Measurements from ENCODE around the gene GPR52. TPM values are rescaled to one million over a fixed set of nuclear protein-coding genes. Genes with fewer than 3 reads are reported as not detected.
"Not testable (repeated sequence)": the region's sequence is repeated elsewhere in the genome, so short reads cannot be mapped to it uniquely, and the experiment has no call there.

Gene GPR52
- total and polyA plus RNA-seq, 4 donors: 0.05 to 7.3 (median 1.4) TPM

- H3K27ac ChIP-seq (ENCODE audit: low read depth in 1 of 2, low read length in 1 of 2): no peak overlapping the region
- no peaks in the 10 kb centered on the region for H3K36me3 ChIP-seq (ENCODE audit: control insufficient read depth in 4 of 4, insufficient read depth in 4 of 4, low read length in 4 of 4)
- TF ChIP-seq, protein P1, sequence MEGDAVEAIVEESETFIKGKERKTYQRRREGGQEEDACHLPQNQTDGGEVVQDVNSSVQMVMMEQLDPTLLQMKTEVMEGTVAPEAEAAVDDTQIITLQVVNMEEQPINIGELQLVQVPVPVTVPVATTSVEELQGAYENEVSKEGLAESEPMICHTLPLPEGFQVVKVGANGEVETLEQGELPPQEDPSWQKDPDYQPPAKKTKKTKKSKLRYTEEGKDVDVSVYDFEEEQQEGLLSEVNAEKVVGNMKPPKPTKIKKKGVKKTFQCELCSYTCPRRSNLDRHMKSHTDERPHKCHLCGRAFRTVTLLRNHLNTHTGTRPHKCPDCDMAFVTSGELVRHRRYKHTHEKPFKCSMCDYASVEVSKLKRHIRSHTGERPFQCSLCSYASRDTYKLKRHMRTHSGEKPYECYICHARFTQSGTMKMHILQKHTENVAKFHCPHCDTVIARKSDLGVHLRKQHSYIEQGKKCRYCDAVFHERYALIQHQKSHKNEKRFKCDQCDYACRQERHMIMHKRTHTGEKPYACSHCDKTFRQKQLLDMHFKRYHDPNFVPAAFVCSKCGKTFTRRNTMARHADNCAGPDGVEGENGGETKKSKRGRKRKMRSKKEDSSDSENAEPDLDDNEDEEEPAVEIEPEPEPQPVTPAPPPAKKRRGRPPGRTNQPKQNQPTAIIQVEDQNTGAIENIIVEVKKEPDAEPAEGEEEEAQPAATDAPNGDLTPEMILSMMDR (IDR thresholded peaks at IDR 0.05; ENCODE audit: control extremely low read depth, extremely low read depth): no peak
- H3K4me1 ChIP-seq (ENCODE audit: control insufficient read depth in 5 of 5, insufficient read depth in 5 of 5, low read length in 5 of 5): peaks cover 0 to 4% (median 0%) of the 10 kb centered on the region in 5 donors
- no peak for ATAC-seq (ENCODE audit: insufficient read depth, low FRiP score)
- H3K9ac ChIP-seq (ENCODE audit: insufficient read depth in 1 of 2, low read length in 2 of 2): no peak overlapping the region
- H3K9me3 ChIP-seq (ENCODE audit: control insufficient read depth in 4 of 4, insufficient read depth in 3 of 4, low read length in 3 of 4): no peaks in the 10 kb centered on the region
- 67 to 74% methylated on average over 2 of the region's 2 CpGs for WGBS, 2 donors
- H3K27me3 ChIP-seq (ENCODE audit: control insufficient read depth in 3 of 3, insufficient read depth in 3 of 3, low read length in 2 of 3): no peaks in the 10 kb centered on the region
- no peak for DNase-seq
- H3K4me3 ChIP-seq: no peak overlapping the region
Measured at GRCh38 chr1:174408146-174408545, 39.6 kb upstream of the GPR52 start.

DNA sequence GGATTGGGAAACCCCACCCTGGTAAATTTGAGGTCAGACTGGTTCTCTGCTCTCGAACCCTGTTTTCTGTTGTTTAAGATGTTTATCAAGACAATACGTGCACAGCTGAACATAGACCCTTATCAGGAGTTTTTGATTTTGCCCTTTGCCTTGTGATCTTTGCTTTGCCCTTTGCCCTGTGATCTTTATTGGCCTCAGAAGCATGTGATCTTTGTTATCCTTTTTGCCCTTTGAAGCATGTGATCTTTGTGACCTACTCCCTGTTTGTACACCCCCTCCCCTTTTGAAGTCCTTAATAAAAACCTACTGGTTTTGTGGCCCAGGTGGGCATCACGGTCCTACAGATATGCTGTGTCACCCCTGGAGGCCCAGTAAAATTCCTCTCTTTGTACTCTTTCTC is 38.0 kb upstream of the GPR52 start:
- not testable (repeated sequence) for ATAC-seq (ENCODE audit: insufficient read depth, low FRiP score)
- 94 to 96% methylated on average over 3 of the region's 3 CpGs for WGBS, 2 donors

DNA sequence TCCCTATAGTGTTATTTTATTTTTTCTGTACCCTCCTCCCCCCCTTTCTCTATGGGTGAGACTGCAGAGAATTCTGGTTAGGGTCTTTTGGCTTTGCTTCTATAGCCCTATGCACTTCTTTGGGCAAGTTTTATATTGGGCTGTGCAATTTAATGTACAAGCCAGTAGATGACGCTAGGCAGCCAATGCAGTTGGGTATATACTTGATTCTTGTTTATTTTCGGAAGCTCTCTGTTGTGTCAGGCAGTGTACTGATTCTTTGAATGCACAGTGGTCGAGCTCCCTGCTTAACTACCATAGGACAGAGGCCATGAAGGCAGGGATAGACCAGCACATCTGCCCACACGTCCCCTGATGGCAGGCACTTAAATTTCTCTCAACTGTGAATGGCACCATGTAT is 34.1 kb upstream of the GPR52 start:
- Histone ChIP-seq H3K4me1 (ENCODE audit: control insufficient read depth in 5 of 5, insufficient read depth in 5 of 5, low read length in 5 of 5) (no peaks in the 10 kb centered on the region), H3K9ac (ENCODE audit: insufficient read depth in 1 of 2, low read length in 2 of 2) (no peak overlapping the region), H3K9me3 (ENCODE audit: control insufficient read depth in 4 of 4, insufficient read depth in 3 of 4, low read length in 3 of 4) (no peaks in the 10 kb centered on the region), H3K36me3 (ENCODE audit: control insufficient read depth in 4 of 4, insufficient read depth in 4 of 4, low read length in 4 of 4) (no peaks in the 10 kb centered on the region), H3K27me3 (ENCODE audit: control insufficient read depth in 3 of 3, insufficient read depth in 3 of 3, low read length in 2 of 3) (no peaks in the 10 kb centered on the region), H3K27ac (ENCODE audit: low read depth in 1 of 2, low read length in 1 of 2) (no peak overlapping the region), H3K4me3 (no peak overlapping the region)
- WGBS, 2 donors: 84 to 91% methylated on average over 4 of the region's 4 CpGs
- no peak for DNase-seq
- TF ChIP-seq, protein P1 (IDR thresholded peaks at IDR 0.05; ENCODE audit: control extremely low read depth, extremely low read depth): no peak
- ATAC-seq (ENCODE audit: insufficient read depth, low FRiP score): no peak

More for the DNA sequence above, 38.0 kb upstream of the GPR52 start:
- not testable (repeated sequence) for H3K9me3 ChIP-seq (ENCODE audit: control insufficient read depth in 4 of 4, insufficient read depth in 3 of 4, low read length in 3 of 4); DNase-seq; H3K27ac ChIP-seq (ENCODE audit: low read depth in 1 of 2, low read length in 1 of 2); H3K4me1 ChIP-seq (ENCODE audit: control insufficient read depth in 5 of 5, insufficient read depth in 5 of 5, low read length in 5 of 5); H3K36me3 ChIP-seq (ENCODE audit: control insufficient read depth in 4 of 4, insufficient read depth in 4 of 4, low read length in 4 of 4); H3K9ac ChIP-seq (ENCODE audit: insufficient read depth in 1 of 2, low read length in 2 of 2); H3K27me3 ChIP-seq (ENCODE audit: control insufficient read depth in 3 of 3, insufficient read depth in 3 of 3, low read length in 2 of 3); H3K4me3 ChIP-seq

DNA sequence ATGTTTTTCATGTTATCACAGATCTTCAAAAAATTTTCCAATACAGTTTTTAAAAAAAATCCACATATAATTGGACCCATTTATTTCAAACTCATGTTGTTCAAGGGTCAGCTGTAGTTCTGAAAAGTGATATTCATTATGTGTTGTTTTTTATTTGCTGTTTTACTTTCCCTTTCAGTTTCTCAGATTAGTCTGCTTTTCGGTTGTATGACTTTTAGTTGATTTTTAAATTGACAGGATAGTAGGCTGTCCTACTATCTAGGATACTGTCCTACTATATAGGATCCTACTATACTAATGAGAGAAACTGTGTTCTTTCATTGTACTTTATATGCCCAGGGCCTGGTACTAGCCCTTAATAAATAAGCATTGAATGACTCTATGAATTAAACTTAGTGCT is 33.6 kb upstream of the GPR52 start:
- H3K9me3 ChIP-seq (ENCODE audit: control insufficient read depth in 4 of 4, insufficient read depth in 3 of 4, low read length in 3 of 4): no peaks in the 10 kb centered on the region
- WGBS, 2 donors: 34 to 35% methylated on average over 1 of the region's 1 CpG

More for the DNA sequence above, 33.6 kb upstream of the GPR52 start:
- no peak for DNase-seq
- TF ChIP-seq, protein P1 (IDR thresholded peaks at IDR 0.05; ENCODE audit: control extremely low read depth, extremely low read depth): no peak
- H3K4me1 ChIP-seq (ENCODE audit: control insufficient read depth in 5 of 5, insufficient read depth in 5 of 5, low read length in 5 of 5): no peaks in the 10 kb centered on the region
- no peak overlapping the region for H3K27ac ChIP-seq (ENCODE audit: low read depth in 1 of 2, low read length in 1 of 2)
- H3K27me3 ChIP-seq (ENCODE audit: control insufficient read depth in 3 of 3, insufficient read depth in 3 of 3, low read length in 2 of 3): no peaks in the 10 kb centered on the region
- H3K9ac ChIP-seq (ENCODE audit: insufficient read depth in 1 of 2, low read length in 2 of 2): no peak overlapping the region
- no peaks in the 10 kb centered on the region for H3K36me3 ChIP-seq (ENCODE audit: control insufficient read depth in 4 of 4, insufficient read depth in 4 of 4, low read length in 4 of 4)
- no peak for ATAC-seq (ENCODE audit: insufficient read depth, low FRiP score)
- H3K4me3 ChIP-seq: no peak overlapping the region
